ENCODE data around the gene UIMC1. TPM values are rescaled to one million over a fixed set of nuclear protein-coding genes. Genes with fewer than 3 reads are reported as not detected.
"Not testable (repeated sequence)": the region's sequence is repeated elsewhere in the genome, so short reads cannot be mapped to it uniquely, and the experiment has no call there.

The UIMC1 gene
- total RNA-seq, 1 donor from 2014 or later, result 23.0 TPM

GRCh38 chr5:176873541-176874172 lies 132.9 kb downstream of the UIMC1 start:
- DNase-seq (ENCODE audit: extremely low read depth, low read depth, low spot score), result no peak

- not testable (repeated sequence) for DNase-seq (ENCODE audit: extremely low read depth, low read depth, low spot score)
Measured at GRCh38 chr5:176873011-176873410, 133.6 kb downstream of the UIMC1 start.

GRCh38 chr5:176872586-176872985 lies 134.0 kb downstream of the UIMC1 start:
- DNase-seq (ENCODE audit: extremely low read depth, low read depth, low spot score), result not testable (repeated sequence)

- not testable (repeated sequence) for DNase-seq (ENCODE audit: extremely low read depth, low read depth, low spot score)
Measured at GRCh38 chr5:176870644-176871043, 135.9 kb downstream of the UIMC1 start.

- DNase-seq (ENCODE audit: extremely low read depth, low read depth, low spot score), result peak; percentile 14
Measured at GRCh38 chr5:176870110-176870591, 136.4 kb downstream of the UIMC1 start.

GRCh38 chr5:176869501-176870109 lies 137.0 kb downstream of the UIMC1 start:
- no peak for DNase-seq (ENCODE audit: extremely low read depth, low read depth, low spot score)

- no peak for DNase-seq (ENCODE audit: extremely low read depth, low read depth, low spot score)
Measured at GRCh38 chr5:176868731-176869130, 137.8 kb downstream of the UIMC1 start.

- no peak for DNase-seq (ENCODE audit: extremely low read depth, low read depth, low spot score)
Measured at GRCh38 chr5:176868126-176868525, 138.5 kb downstream of the UIMC1 start.

- no peak for DNase-seq (ENCODE audit: extremely low read depth, low read depth, low spot score)
Measured at GRCh38 chr5:176866707-176867310, 139.8 kb downstream of the UIMC1 start.

- no peak for DNase-seq (ENCODE audit: extremely low read depth, low read depth, low spot score)
Measured at GRCh38 chr5:176865964-176866363, 140.6 kb downstream of the UIMC1 start.

- no peak for DNase-seq (ENCODE audit: extremely low read depth, low read depth, low spot score)
Measured at GRCh38 chr5:176864755-176865154, 141.8 kb downstream of the UIMC1 start.

GRCh38 chr5:176863765-176864098 lies 142.8 kb downstream of the UIMC1 start:
- DNase-seq (ENCODE audit: extremely low read depth, low read depth, low spot score), result no peak

- DNase-seq (ENCODE audit: extremely low read depth, low read depth, low spot score), result no peak
Measured at GRCh38 chr5:176863041-176863764, 143.4 kb downstream of the UIMC1 start.

GRCh38 chr5:176862330-176862995 lies 144.1 kb downstream of the UIMC1 start:
- DNase-seq (ENCODE audit: extremely low read depth, low read depth, low spot score), result no peak

- no peak for DNase-seq (ENCODE audit: extremely low read depth, low read depth, low spot score)
Measured at GRCh38 chr5:176861276-176861675, 145.3 kb downstream of the UIMC1 start.

- no peak for DNase-seq (ENCODE audit: extremely low read depth, low read depth, low spot score)
Measured at GRCh38 chr5:176860381-176860780, 146.2 kb downstream of the UIMC1 start.

- DNase-seq (ENCODE audit: extremely low read depth, low read depth, low spot score), result no peak
Measured at GRCh38 chr5:176859916-176860315, 146.7 kb downstream of the UIMC1 start.

GRCh38 chr5:176857894-176858273 lies 148.7 kb downstream of the UIMC1 start:
- DNase-seq (ENCODE audit: extremely low read depth, low read depth, low spot score), result no peak

GRCh38 chr5:176857216-176857893 lies 149.2 kb downstream of the UIMC1 start:
- no peak for DNase-seq (ENCODE audit: extremely low read depth, low read depth, low spot score)

GRCh38 chr5:176856746-176857145 lies 149.8 kb downstream of the UIMC1 start:
- DNase-seq (ENCODE audit: extremely low read depth, low read depth, low spot score), result no peak

Data from glomerular endothelial cell (primary cell).